Mesothelial cell of epicardium (in vitro differentiated cells): ENCODE data around the gene MCCC1. TPM values are rescaled to one million over a fixed set of nuclear protein-coding genes. Genes with fewer than 3 reads are reported as not detected.
A peak's percentile ranks its signal among the peaks of the same experiment; 100 is the strongest.

ENCODE experiments used
- DNase-seq, 2 experiments: peaks; one replicate each; pipeline ENCODE4 v3.0.0; 2021; ENCODE audit warnings: low spot score in 2 of 2; ENCODE audit not compliant: unreplicated experiment in 2 of 2
- H3K27ac Mint-ChIP-seq: 2 replicates; pipeline ENCODE4 v1.8.0; 2021; ENCODE audit warnings: mixed read lengths
- H3K27me3 Mint-ChIP-seq: 2 replicates; pipeline ENCODE4 v1.8.0; 2021; ENCODE audit warnings: low read depth, mixed read lengths
- H3K36me3 Mint-ChIP-seq: 2 replicates; pipeline ENCODE4 v1.8.0; 2021; ENCODE audit warnings: mixed read lengths
- H3K4me1 Mint-ChIP-seq: 2 replicates; pipeline ENCODE4 v1.8.0; 2021; ENCODE audit warnings: mixed read lengths
- H3K4me3 Mint-ChIP-seq: 2 replicates; pipeline ENCODE4 v1.8.0; 2021; ENCODE audit warnings: mild to moderate bottlenecking, moderate library complexity, mixed read lengths
- H3K9me3 Mint-ChIP-seq: 2 replicates; pipeline ENCODE4 v1.8.0; 2021; ENCODE audit warnings: mixed read lengths
- CTCF ChIP-seq: fragments of 200-600 bp; sonication (generic); IDR thresholded peaks from one replicate; pipeline ENCODE4 v1.5.0; 2021; ENCODE audit warnings: antibody characterized with exemption; ENCODE audit not compliant: unreplicated experiment
- total RNA-seq: library from RNA; stranded (reverse); gene quantifications from 3 replicates; pipeline ENCODE4 v1.2.1, GENCODE V29; 2021

The MCCC1 gene
- total RNA-seq, 1 donor from 2014 or later = 37.3 TPM

GRCh38 chr3:182971637-182972036, 127.7 kb downstream of the MCCC1 start:
- no peak for DNase-seq
- Mint-ChIP-seq H3K4me3 (no peak overlapping the region), H3K4me1 (peaks cover 26% of the 10 kb centered on the region), H3K27me3 (no peaks in the 10 kb centered on the region), H3K27ac (peak overlapping the region; percentile 22), H3K9me3 (no peaks in the 10 kb centered on the region), H3K36me3 (no peaks in the 10 kb centered on the region)
- no peak for TF ChIP-seq CTCF

GRCh38 chr3:182970811-182971418, 128.4 kb downstream of the MCCC1 start:
- Mint-ChIP-seq H3K4me1 (peaks cover 26% of the 10 kb centered on the region), H3K4me3 (no peak overlapping the region), H3K36me3 (no peaks in the 10 kb centered on the region), H3K9me3 (no peaks in the 10 kb centered on the region), H3K27ac (peak overlapping the region; percentile 27), H3K27me3 (no peaks in the 10 kb centered on the region)
- no peak for TF ChIP-seq CTCF
- DNase-seq = no peak

- H3K36me3 Mint-ChIP-seq = no peaks in the 10 kb centered on the region
- no peaks in the 10 kb centered on the region for H3K27me3 Mint-ChIP-seq
- H3K4me3 Mint-ChIP-seq = no peak overlapping the region
- no peaks in the 10 kb centered on the region for H3K9me3 Mint-ChIP-seq
- H3K4me1 Mint-ChIP-seq = peaks cover 26% of the 10 kb centered on the region
- no peak overlapping the region for H3K27ac Mint-ChIP-seq
- DNase-seq = no peak
- TF ChIP-seq CTCF = no peak
These were observed 129.4 kb downstream of the MCCC1 start for GRCh38 chr3:182969853-182970252.

- H3K4me3 Mint-ChIP-seq = no peak overlapping the region
- peak overlapping the region; percentile 44 for H3K27ac Mint-ChIP-seq
- H3K27me3 Mint-ChIP-seq = no peaks in the 10 kb centered on the region
- peaks cover 24% of the 10 kb centered on the region for H3K4me1 Mint-ChIP-seq
- no peaks in the 10 kb centered on the region for H3K9me3 Mint-ChIP-seq
- no peaks in the 10 kb centered on the region for H3K36me3 Mint-ChIP-seq
- DNase-seq = no peak
- no peak for TF ChIP-seq CTCF
These were observed 130.0 kb downstream of the MCCC1 start for GRCh38 chr3:182969277-182969676.

GRCh38 chr3:182967218-182968204, 131.8 kb downstream of the MCCC1 start:
- Mint-ChIP-seq H3K36me3 (peaks cover 4% of the 10 kb centered on the region), H3K9me3 (no peaks in the 10 kb centered on the region), H3K27ac (peak overlapping the region; percentile 54), H3K4me3 (no peak overlapping the region), H3K4me1 (peaks cover 24% of the 10 kb centered on the region), H3K27me3 (no peaks in the 10 kb centered on the region)
- no peak for DNase-seq
- no peak for TF ChIP-seq CTCF
